ENCODE results near the gene SCPEP1. TPM values are rescaled to one million over a fixed set of nuclear protein-coding genes. Genes with fewer than 3 reads are reported as not detected.

SCPEP1 gene
- polyA plus RNA-seq, 1 of the 3 experiments (the other 2 are of a cell fraction): 99.6 TPM

GRCh38 chr17:56994009-56994792, 16.3 kb downstream of the SCPEP1 start:
- peaks cover 9 to 15% of the 10 kb centered on the region in 2 experiments for H3K36me3 ChIP-seq (replicated peaks in 1 of 2; ENCODE audit: control insufficient read depth in 1 of 2, insufficient read depth in 2 of 2, low read length in 1 of 2)
- H3K9me3 ChIP-seq: no peaks in the 10 kb centered on the region
- H3K4me3 ChIP-seq (ENCODE audit: low read depth in 2 of 2, low read length in 1 of 2): no peak overlapping the region
- no peak overlapping the region for H3K9ac ChIP-seq
- no peaks in the 10 kb centered on the region for H3K27me3 ChIP-seq (ENCODE audit: insufficient read depth)
- no peak overlapping the region for H3K27ac ChIP-seq (ENCODE audit: low read depth in 2 of 2, low read length in 1 of 2)
- no peak overlapping the region for H2AFZ ChIP-seq (ENCODE audit: low read depth)
- no peak for DNase-seq
- H3K9me2 ChIP-seq: no peaks in the 10 kb centered on the region
- CTCF ChIA-PET: interaction anchor here (0.9 to 1.2 kb wide), 6 partner anchors 8 to 175 kb away, joined by 3 to 4 read pairs (median 3); no protein-coding TSS in a partner anchor
- H3K4me1 ChIP-seq (ENCODE audit: control insufficient read depth in 1 of 2, insufficient read depth in 2 of 2, low read depth in 1 of 2, low read length in 1 of 2): no peaks in the 10 kb centered on the region
- no peaks in the 10 kb centered on the region for H3K79me2 ChIP-seq (ENCODE audit: insufficient read depth)
- POLR2A ChIA-PET: no interaction called here
- WGBS (ENCODE audit: low lambda C conversion rate): 97% methylated on average over 4 of the region's 4 CpGs
- H4K20me1 ChIP-seq (ENCODE audit: insufficient read depth): no peaks in the 10 kb centered on the region
- H3F3A ChIP-seq (replicated peaks; ENCODE audit: insufficient read depth): no peaks in the 10 kb centered on the region
- H3K4me2 ChIP-seq: no peak overlapping the region
- no peak for TF ChIP-seq POLR2AphosphoS5 (IDR thresholded peaks at IDR 0.05; ENCODE audit: low read depth, low read length)
- no peak for TF ChIP-seq YY1 (IDR thresholded peaks at IDR 0.05; ENCODE audit: low read depth)
- TF ChIP-seq GATA2 (CRISPR knock-in tag; IDR thresholded peaks at IDR 0.05): no peak
- no peak for TF ChIP-seq NFIC (IDR thresholded peaks at IDR 0.05; ENCODE audit: borderline replicate concordance)
- TF ChIP-seq FOSL2 (IDR thresholded peaks at IDR 0.05; ENCODE audit: borderline replicate concordance, low read depth): no peak
- TF ChIP-seq EP300 (IDR thresholded peaks at IDR 0.05; ENCODE audit: borderline replicate concordance in 1 of 2, low read depth in 1 of 2, low read length in 1 of 2): no peak
- no peak for TF ChIP-seq MEF2A (IDR thresholded peaks at IDR 0.05; ENCODE audit: borderline replicate concordance, low read depth)
- TF ChIP-seq IRF3 (IDR thresholded peaks at IDR 0.05; ENCODE audit: low read depth, low read length): no peak
- TF ChIP-seq, protein P1, sequence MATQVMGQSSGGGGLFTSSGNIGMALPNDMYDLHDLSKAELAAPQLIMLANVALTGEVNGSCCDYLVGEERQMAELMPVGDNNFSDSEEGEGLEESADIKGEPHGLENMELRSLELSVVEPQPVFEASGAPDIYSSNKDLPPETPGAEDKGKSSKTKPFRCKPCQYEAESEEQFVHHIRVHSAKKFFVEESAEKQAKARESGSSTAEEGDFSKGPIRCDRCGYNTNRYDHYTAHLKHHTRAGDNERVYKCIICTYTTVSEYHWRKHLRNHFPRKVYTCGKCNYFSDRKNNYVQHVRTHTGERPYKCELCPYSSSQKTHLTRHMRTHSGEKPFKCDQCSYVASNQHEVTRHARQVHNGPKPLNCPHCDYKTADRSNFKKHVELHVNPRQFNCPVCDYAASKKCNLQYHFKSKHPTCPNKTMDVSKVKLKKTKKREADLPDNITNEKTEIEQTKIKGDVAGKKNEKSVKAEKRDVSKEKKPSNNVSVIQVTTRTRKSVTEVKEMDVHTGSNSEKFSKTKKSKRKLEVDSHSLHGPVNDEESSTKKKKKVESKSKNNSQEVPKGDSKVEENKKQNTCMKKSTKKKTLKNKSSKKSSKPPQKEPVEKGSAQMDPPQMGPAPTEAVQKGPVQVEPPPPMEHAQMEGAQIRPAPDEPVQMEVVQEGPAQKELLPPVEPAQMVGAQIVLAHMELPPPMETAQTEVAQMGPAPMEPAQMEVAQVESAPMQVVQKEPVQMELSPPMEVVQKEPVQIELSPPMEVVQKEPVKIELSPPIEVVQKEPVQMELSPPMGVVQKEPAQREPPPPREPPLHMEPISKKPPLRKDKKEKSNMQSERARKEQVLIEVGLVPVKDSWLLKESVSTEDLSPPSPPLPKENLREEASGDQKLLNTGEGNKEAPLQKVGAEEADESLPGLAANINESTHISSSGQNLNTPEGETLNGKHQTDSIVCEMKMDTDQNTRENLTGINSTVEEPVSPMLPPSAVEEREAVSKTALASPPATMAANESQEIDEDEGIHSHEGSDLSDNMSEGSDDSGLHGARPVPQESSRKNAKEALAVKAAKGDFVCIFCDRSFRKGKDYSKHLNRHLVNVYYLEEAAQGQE (IDR thresholded peaks at IDR 0.05; ENCODE audit: low read depth, low read length): no peak
- TF ChIP-seq, protein P2, sequence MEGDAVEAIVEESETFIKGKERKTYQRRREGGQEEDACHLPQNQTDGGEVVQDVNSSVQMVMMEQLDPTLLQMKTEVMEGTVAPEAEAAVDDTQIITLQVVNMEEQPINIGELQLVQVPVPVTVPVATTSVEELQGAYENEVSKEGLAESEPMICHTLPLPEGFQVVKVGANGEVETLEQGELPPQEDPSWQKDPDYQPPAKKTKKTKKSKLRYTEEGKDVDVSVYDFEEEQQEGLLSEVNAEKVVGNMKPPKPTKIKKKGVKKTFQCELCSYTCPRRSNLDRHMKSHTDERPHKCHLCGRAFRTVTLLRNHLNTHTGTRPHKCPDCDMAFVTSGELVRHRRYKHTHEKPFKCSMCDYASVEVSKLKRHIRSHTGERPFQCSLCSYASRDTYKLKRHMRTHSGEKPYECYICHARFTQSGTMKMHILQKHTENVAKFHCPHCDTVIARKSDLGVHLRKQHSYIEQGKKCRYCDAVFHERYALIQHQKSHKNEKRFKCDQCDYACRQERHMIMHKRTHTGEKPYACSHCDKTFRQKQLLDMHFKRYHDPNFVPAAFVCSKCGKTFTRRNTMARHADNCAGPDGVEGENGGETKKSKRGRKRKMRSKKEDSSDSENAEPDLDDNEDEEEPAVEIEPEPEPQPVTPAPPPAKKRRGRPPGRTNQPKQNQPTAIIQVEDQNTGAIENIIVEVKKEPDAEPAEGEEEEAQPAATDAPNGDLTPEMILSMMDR (IDR thresholded peaks at IDR 0.05): no peak
- no peak for TF ChIP-seq USF1 (IDR thresholded peaks at IDR 0.05; ENCODE audit: borderline replicate concordance, low read depth)
- TF ChIP-seq RAD21 (IDR thresholded peaks at IDR 0.05; ENCODE audit: low read length): no peak
- TF ChIP-seq ELF1 (IDR thresholded peaks at IDR 0.05): no peak
- no peak for TF ChIP-seq RCOR1 (IDR thresholded peaks at IDR 0.05; ENCODE audit: low read length)
- TF ChIP-seq RFX5 (IDR thresholded peaks at IDR 0.05; ENCODE audit: low read length): no peak
- no peak for TF ChIP-seq RXRA (IDR thresholded peaks at IDR 0.05; ENCODE audit: borderline replicate concordance, low read depth)
- no peak for TF ChIP-seq TEAD4 (IDR thresholded peaks at IDR 0.05; ENCODE audit: borderline replicate concordance, insufficient read depth)
